Anterior cingulate cortex (tissue), 58 donors: ENCODE measurements around the gene POU1F1.
"Not testable (repeated sequence)": the region's sequence is repeated elsewhere in the genome, so short reads cannot be mapped to it uniquely, and the experiment has no call there.

Source experiments
- DNase-seq, 58 donors: peaks; one replicate each; lab custom pipeline; 2025; lab: John Stamatoyannopoulos, UW

POU1F1 gene

GRCh38 chr3:87260270-87260669, 16.1 kb downstream of the POU1F1 start:
- peak in 11 of 58 donors; percentile 0 to 35 (median 13) for DNase-seq

GRCh38 chr3:87250009-87250408, 26.4 kb downstream of the POU1F1 start:
- no peak for DNase-seq

GRCh38 chr3:87248831-87249230, 27.6 kb downstream of the POU1F1 start:
- no peak for DNase-seq

- DNase-seq, result not testable (repeated sequence)
Observed at GRCh38 chr3:87248231-87248630, 28.2 kb downstream of the POU1F1 start.

- no peak for DNase-seq
Observed at GRCh38 chr3:87247430-87247773, 29.0 kb downstream of the POU1F1 start.

- DNase-seq, result no peak
Observed at GRCh38 chr3:87246662-87247429, 29.5 kb downstream of the POU1F1 start.

- DNase-seq, result no peak
Observed at GRCh38 chr3:87236093-87236492, 40.3 kb downstream of the POU1F1 start.

- DNase-seq, result no peak
Observed at GRCh38 chr3:87233805-87234204, 42.6 kb downstream of the POU1F1 start.

GRCh38 chr3:87229113-87229512, 47.3 kb downstream of the POU1F1 start:
- no peak for DNase-seq

GRCh38 chr3:87228316-87228715, 48.1 kb downstream of the POU1F1 start:
- no peak for DNase-seq

- DNase-seq, result peak in 1 of 58 donors; percentile 26
Observed at GRCh38 chr3:87227835-87228144, 48.6 kb downstream of the POU1F1 start.

GRCh38 chr3:87227104-87227834, 49.1 kb downstream of the POU1F1 start, which contains the start of gene CHMP2B:
TSS of gene CHMP2B (plus strand) at chr3:87227309. CDS start at chr3:87227523, 214 bp downstream.
- DNase-seq, result peak; percentile 39 to 94 (median 89)

- DNase-seq, result peak in 13 of 58 donors; percentile 1 to 35 (median 7)
Observed at GRCh38 chr3:87225659-87226058, 50.7 kb downstream of the POU1F1 start.

- no peak for DNase-seq
Observed at GRCh38 chr3:87219611-87220010, 56.8 kb downstream of the POU1F1 start.

- no peak for DNase-seq
Observed at GRCh38 chr3:87218560-87218959, 57.8 kb downstream of the POU1F1 start.
